ENCODE measurements around the gene MT1M. TPM values are rescaled to one million over a fixed set of nuclear protein-coding genes. Genes with fewer than 3 reads are reported as not detected.
"Not testable (repeated sequence)": the region's sequence is repeated elsewhere in the genome, so short reads cannot be mapped to it uniquely, and the experiment has no call there.

MT1M gene
- total RNA-seq (2014; rRNA removed; shearing (Covaris generic); ENCODE audit: low replicate concordance): 5.2 and 26.7 TPM in 2 replicates

GRCh38 chr16:56632156-56632847 is at the start of gene MT1M:
MT1M (plus strand) TSS chr16:56632659; CDS start chr16:56632732, 73 bp downstream.
- Histone ChIP-seq H3K36me3 (no peaks in the 10 kb centered on the region), H3K4me3 (peak within 1 kb of the TSS; percentile 50), H3K9me3 (no peaks in the 10 kb centered on the region), H3K27me3 (no peaks in the 10 kb centered on the region; the same call in 1 of the 2 replicates)
- peak; percentile 81 for DNase-seq

GRCh38 chr16:56582911-56583310 is 49.5 kb upstream of the MT1M start:
- H3K4me3 ChIP-seq, H3K27me3 ChIP-seq, H3K9me3 ChIP-seq, DNase-seq, H3K36me3 ChIP-seq: not testable (repeated sequence)

- no peak for DNase-seq
Measured at GRCh38 chr16:56583351-56584168, 48.9 kb upstream of the MT1M start.

GRCh38 chr16:56584276-56584675 is 48.2 kb upstream of the MT1M start:
- Histone ChIP-seq H3K36me3 (no peaks in the 10 kb centered on the region), H3K4me3 (no peak overlapping the region), H3K27me3 (peaks cover 2% of the 10 kb centered on the region; the same call in 1 of the 2 replicates), H3K9me3 (no peaks in the 10 kb centered on the region)
- DNase-seq: no peak

More at GRCh38 chr16:56583351-56584168, 48.9 kb upstream of the MT1M start:
- Histone ChIP-seq H3K4me3 (no peak overlapping the region), H3K27me3 (peaks cover 2% of the 10 kb centered on the region; the same call in 1 of the 2 replicates), H3K36me3 (no peaks in the 10 kb centered on the region), H3K9me3 (no peaks in the 10 kb centered on the region)

- no peak for DNase-seq
- no peaks in the 10 kb centered on the region for H3K36me3 ChIP-seq
- no peaks in the 10 kb centered on the region for H3K9me3 ChIP-seq
- peaks cover 2% of the 10 kb centered on the region; the same call in 1 of the 2 replicates for H3K27me3 ChIP-seq
- H3K4me3 ChIP-seq: no peak overlapping the region
Measured at GRCh38 chr16:56588781-56589140, 43.7 kb upstream of the MT1M start.

GRCh38 chr16:56589141-56590039 is 43.1 kb upstream of the MT1M start, which contains the start of gene MT3:
MT3 (plus strand) TSS chr16:56589528; CDS start chr16:56589591, 63 bp downstream.
- H3K4me3 ChIP-seq: 0 out of 2 replicates have a peak within 1 kb of the TSS, but pooled peaks have one; percentile 6
- H3K9me3 ChIP-seq: no peaks in the 10 kb centered on the region
- H3K36me3 ChIP-seq: no peaks in the 10 kb centered on the region
- peak; percentile 58 for DNase-seq
- peaks cover 2% of the 10 kb centered on the region; the same call in 1 of the 2 replicates for H3K27me3 ChIP-seq

- H3K9me3 ChIP-seq: no peaks in the 10 kb centered on the region
- H3K4me3 ChIP-seq: no peak overlapping the region
- H3K27me3 ChIP-seq: peaks cover 2% of the 10 kb centered on the region; the same call in 1 of the 2 replicates
- no peak for DNase-seq
- no peaks in the 10 kb centered on the region for H3K36me3 ChIP-seq
Measured at GRCh38 chr16:56591377-56592060, 40.9 kb upstream of the MT1M start.

GRCh38 chr16:56593573-56594291 is 38.7 kb upstream of the MT1M start:
- DNase-seq: no peak
- no peaks in the 10 kb centered on the region for H3K27me3 ChIP-seq
- H3K9me3 ChIP-seq: no peaks in the 10 kb centered on the region
- no peaks in the 10 kb centered on the region for H3K36me3 ChIP-seq
- H3K4me3 ChIP-seq: no peak overlapping the region

GRCh38 chr16:56594292-56594619 is 38.2 kb upstream of the MT1M start:
- H3K36me3 ChIP-seq: no peaks in the 10 kb centered on the region
- H3K27me3 ChIP-seq: no peaks in the 10 kb centered on the region
- no peak for DNase-seq
- H3K4me3 ChIP-seq: no peak overlapping the region
- no peaks in the 10 kb centered on the region for H3K9me3 ChIP-seq

- Histone ChIP-seq H3K27me3 (no peaks in the 10 kb centered on the region), H3K9me3 (no peaks in the 10 kb centered on the region), H3K36me3 (no peaks in the 10 kb centered on the region), H3K4me3 (no peak overlapping the region)
- peak; percentile 70 for DNase-seq
Measured at GRCh38 chr16:56600398-56600999, 32.0 kb upstream of the MT1M start.

GRCh38 chr16:56601325-56601724 is 31.1 kb upstream of the MT1M start:
- H3K27me3 ChIP-seq: no peaks in the 10 kb centered on the region
- peak; percentile 44 for DNase-seq
- no peak overlapping the region for H3K4me3 ChIP-seq
- H3K36me3 ChIP-seq: no peaks in the 10 kb centered on the region
- H3K9me3 ChIP-seq: no peaks in the 10 kb centered on the region

- H3K9me3 ChIP-seq: no peaks in the 10 kb centered on the region
- H3K36me3 ChIP-seq: peaks cover 1% of the 10 kb centered on the region
- peak; percentile 61 for DNase-seq
- no peak overlapping the region for H3K4me3 ChIP-seq
- no peaks in the 10 kb centered on the region for H3K27me3 ChIP-seq
Measured at GRCh38 chr16:56603589-56603988, 28.9 kb upstream of the MT1M start.

- Histone ChIP-seq H3K4me3 (no peak overlapping the region), H3K27me3 (no peaks in the 10 kb centered on the region), H3K36me3 (peaks cover 12% of the 10 kb centered on the region), H3K9me3 (no peaks in the 10 kb centered on the region)
- no peak for DNase-seq
Measured at GRCh38 chr16:56604966-56605365, 27.5 kb upstream of the MT1M start.

GRCh38 chr16:56605475-56605874 is 27.0 kb upstream of the MT1M start:
- Histone ChIP-seq H3K27me3 (no peaks in the 10 kb centered on the region), H3K36me3 (peaks cover 12% of the 10 kb centered on the region), H3K9me3 (no peaks in the 10 kb centered on the region), H3K4me3 (no peak overlapping the region)
- DNase-seq: no peak

GRCh38 chr16:56606071-56606475 is 26.4 kb upstream of the MT1M start:
- Histone ChIP-seq H3K4me3 (no peak overlapping the region), H3K9me3 (no peaks in the 10 kb centered on the region), H3K36me3 (peaks cover 12% of the 10 kb centered on the region), H3K27me3 (no peaks in the 10 kb centered on the region)
- DNase-seq: peak; percentile 96

Data from MG63 (cell line).